ENCODE data around the gene CDC16. TPM values are rescaled to one million over a fixed set of nuclear protein-coding genes. Genes with fewer than 3 reads are reported as not detected.

CDC16 gene
- total RNA-seq, 2 donors from 2014 or later: 47.8 to 69.3 TPM

DNA sequence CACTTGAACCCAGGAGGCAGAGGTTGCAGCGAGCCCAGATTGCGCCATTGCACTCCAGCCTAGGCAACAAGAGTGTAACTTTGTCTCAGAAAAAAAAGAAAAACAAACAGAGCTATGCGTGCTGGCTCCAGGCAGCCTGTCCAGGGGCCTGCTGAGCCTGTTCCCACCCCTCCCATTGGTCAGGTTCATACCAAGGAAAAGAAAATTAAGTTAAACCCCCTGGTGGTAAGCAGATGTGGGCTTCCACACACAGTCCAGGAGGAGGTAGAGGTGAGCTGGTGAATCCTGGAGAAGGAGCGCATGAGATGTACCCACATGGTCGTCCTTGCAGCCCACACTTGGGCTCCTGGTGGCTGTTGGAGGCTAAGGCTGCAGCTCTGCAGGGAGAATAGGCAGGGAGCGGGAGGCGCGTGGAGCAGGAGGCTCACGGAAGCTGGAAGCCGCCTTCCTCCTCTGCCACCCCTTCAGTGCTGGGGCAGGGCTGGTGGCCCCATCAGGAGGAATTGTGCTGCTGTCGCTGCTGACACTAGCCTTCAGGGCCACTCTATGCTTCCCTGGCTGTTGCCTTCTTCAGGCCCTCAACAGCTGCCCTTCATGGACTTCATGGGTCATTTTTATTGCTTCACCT lies 69.1 kb downstream of the CDC16 start:
- Mint-ChIP-seq H3K27me3 (no peaks in the 10 kb centered on the region), H3K36me3 (ENCODE audit: low read depth) (peaks cover 7% of the 10 kb centered on the region), H3K27ac (no peak overlapping the region), H3K4me3 (no peak overlapping the region), H3K4me1 (peaks cover 2% of the 10 kb centered on the region)
- ATAC-seq (no peak), DNase-seq (no peak)
- H3K9me3 ChIP-seq (ENCODE audit: control insufficient read depth, low read length, poor library complexity, severe bottlenecking): no peaks in the 10 kb centered on the region

DNA sequence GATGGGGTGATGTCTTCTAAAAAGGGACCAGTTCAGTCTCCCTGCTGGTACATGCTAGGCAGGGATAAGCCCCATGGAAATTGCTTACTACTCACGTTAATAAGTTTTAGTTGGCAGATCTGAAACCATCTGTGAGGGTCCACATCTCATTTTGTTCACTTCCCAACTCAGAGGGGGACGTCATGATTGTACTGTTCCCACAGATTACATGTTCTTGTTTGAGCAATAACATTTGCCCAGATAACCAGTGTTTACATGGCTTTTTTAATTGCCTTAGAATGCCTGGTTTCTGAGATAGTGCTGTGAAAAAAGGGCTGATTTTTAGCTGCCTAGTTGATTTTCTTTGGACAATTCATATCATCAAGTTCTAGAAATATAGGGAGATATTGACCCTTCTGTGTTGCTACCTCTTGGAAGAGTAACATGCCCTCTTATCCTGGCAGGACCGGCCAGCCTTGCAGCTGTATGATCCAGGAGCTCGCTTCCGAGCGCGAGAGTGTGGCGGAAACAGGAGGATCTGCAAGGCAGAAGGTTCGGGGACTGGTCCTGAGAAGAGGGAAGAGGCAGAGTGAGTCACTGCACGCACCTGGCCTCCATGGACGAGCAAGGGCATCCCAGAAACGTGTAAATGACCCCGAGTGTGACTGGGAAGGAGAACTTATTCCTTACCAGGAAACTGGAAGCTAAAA lies 69.8 kb downstream of the CDC16 start:
- no peaks in the 10 kb centered on the region for H3K27me3 Mint-ChIP-seq
- DNase-seq: no peak
- H3K4me3 Mint-ChIP-seq: no peak overlapping the region
- peaks cover 2% of the 10 kb centered on the region for H3K4me1 Mint-ChIP-seq
- ATAC-seq: no peak
- no peaks in the 10 kb centered on the region for H3K9me3 ChIP-seq (ENCODE audit: control insufficient read depth, low read length, poor library complexity, severe bottlenecking)
- H3K36me3 Mint-ChIP-seq (ENCODE audit: low read depth): peaks cover 4% of the 10 kb centered on the region
- H3K27ac Mint-ChIP-seq: no peak overlapping the region

DNA sequence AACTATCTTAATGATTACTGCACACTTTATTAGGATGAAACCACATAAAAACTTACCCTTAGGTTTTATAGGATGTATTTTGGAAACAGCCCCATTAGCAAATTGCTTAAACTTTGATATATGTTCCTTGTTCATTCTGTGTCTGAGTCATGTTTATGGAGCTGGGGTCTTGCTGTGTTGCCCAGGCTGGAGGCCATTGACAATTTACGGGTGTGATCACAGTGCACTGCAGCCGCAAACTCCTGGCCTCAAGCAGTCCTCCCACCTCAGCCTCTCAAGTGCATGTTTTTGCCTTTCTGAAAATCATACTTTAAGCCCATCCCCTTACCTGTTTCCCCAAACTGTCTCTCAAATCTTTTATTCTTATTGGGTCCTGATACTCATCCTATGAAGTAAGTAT lies 74.4 kb downstream of the CDC16 start:
- no peak overlapping the region for H3K4me3 Mint-ChIP-seq
- peaks cover 12% of the 10 kb centered on the region for H3K4me1 Mint-ChIP-seq
- DNase-seq (no peak), ATAC-seq (no peak)
- peak overlapping the region; percentile 37 for H3K27ac Mint-ChIP-seq
- no peaks in the 10 kb centered on the region for H3K36me3 Mint-ChIP-seq (ENCODE audit: low read depth)
- H3K27me3 Mint-ChIP-seq: no peaks in the 10 kb centered on the region
- no peaks in the 10 kb centered on the region for H3K9me3 ChIP-seq (ENCODE audit: control insufficient read depth, low read length, poor library complexity, severe bottlenecking)

GRCh38 chr13:114309806-114310410 lies 75.2 kb downstream of the CDC16 start:
- DNase-seq (no peak), ATAC-seq (no peak)
- H3K9me3 ChIP-seq (ENCODE audit: control insufficient read depth, low read length, poor library complexity, severe bottlenecking): no peaks in the 10 kb centered on the region
- Mint-ChIP-seq H3K36me3 (ENCODE audit: low read depth) (no peaks in the 10 kb centered on the region), H3K27me3 (no peaks in the 10 kb centered on the region), H3K4me3 (no peak overlapping the region), H3K4me1 (peaks cover 13% of the 10 kb centered on the region), H3K27ac (no peak overlapping the region)

DNA sequence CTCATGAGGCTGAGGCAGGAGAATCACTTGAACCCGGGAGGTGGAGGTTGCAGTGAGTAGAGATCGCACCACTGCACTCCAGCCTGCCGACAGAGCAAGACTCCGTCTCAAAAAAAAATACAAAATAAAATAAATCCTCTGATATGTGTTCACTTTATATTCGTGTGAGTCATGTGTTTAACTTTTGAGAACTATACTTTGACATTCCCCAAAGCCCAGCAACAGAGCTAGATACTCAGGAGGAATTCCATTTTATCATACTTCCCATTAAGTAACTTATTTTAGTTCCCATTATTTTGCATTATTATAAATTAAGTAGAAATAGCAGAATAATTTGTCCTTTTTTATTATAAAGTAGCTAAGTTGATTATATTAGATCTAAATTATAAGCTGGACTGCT lies 76.3 kb downstream of the CDC16 start:
- DNase-seq: no peak
- Mint-ChIP-seq H3K27ac (no peak overlapping the region), H3K36me3 (ENCODE audit: low read depth) (no peaks in the 10 kb centered on the region), H3K27me3 (no peaks in the 10 kb centered on the region), H3K4me3 (no peak overlapping the region), H3K4me1 (peaks cover 20% of the 10 kb centered on the region)
- H3K9me3 ChIP-seq (ENCODE audit: control insufficient read depth, low read length, poor library complexity, severe bottlenecking): no peaks in the 10 kb centered on the region
- no peak for ATAC-seq

DNA sequence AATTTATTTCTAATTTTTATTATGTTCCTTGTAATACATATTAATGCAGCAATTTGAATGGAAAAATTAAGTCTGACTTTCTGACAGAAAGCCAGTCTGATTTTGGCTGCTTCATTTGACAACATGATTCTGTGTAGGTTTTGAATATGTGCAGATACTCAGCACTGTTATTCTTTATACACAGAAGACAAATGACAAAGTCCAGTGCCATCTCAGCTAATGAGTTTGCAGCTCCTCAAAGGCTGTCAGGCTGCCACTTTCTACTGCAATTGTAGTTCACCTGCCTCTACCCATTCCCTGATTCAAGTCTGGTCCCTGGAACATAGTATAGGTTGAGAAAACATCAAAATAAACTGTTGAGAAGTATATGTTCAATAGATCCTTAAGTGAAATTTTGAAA lies 76.7 kb downstream of the CDC16 start:
- Mint-ChIP-seq H3K36me3 (ENCODE audit: low read depth) (no peaks in the 10 kb centered on the region), H3K4me3 (no peak overlapping the region)

DNA sequence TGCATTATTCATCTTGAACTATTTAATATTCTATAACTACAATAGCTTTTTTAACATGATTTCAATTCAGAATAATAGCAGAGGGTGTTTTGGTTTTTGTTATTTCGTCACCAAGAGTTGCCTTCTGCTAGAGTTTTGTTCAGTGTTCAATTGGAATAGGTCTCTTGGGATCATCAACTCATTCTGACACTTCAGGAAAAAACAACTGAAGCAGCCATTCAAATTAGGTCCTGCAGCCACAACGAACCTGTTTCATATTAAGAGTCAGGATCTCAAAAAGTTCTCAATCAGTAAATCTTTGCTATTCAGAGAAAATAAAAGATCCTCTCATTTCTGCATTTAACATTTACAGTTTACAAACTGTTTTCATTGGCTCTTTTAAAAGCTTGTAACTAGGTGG lies 77.2 kb downstream of the CDC16 start:
- H3K9me3 ChIP-seq (ENCODE audit: control insufficient read depth, low read length, poor library complexity, severe bottlenecking): no peaks in the 10 kb centered on the region
- ATAC-seq (no peak), DNase-seq (no peak)
- Mint-ChIP-seq H3K27ac (no peak overlapping the region), H3K4me1 (peaks cover 20% of the 10 kb centered on the region), H3K27me3 (no peaks in the 10 kb centered on the region), H3K36me3 (ENCODE audit: low read depth) (no peaks in the 10 kb centered on the region), H3K4me3 (no peak overlapping the region)

More for the DNA sequence above, 76.7 kb downstream of the CDC16 start:
- DNase-seq: no peak
- no peak for ATAC-seq
- Mint-ChIP-seq H3K4me1 (peaks cover 20% of the 10 kb centered on the region), H3K27ac (no peak overlapping the region), H3K27me3 (no peaks in the 10 kb centered on the region)
- no peaks in the 10 kb centered on the region for H3K9me3 ChIP-seq (ENCODE audit: control insufficient read depth, low read length, poor library complexity, severe bottlenecking)

DNA sequence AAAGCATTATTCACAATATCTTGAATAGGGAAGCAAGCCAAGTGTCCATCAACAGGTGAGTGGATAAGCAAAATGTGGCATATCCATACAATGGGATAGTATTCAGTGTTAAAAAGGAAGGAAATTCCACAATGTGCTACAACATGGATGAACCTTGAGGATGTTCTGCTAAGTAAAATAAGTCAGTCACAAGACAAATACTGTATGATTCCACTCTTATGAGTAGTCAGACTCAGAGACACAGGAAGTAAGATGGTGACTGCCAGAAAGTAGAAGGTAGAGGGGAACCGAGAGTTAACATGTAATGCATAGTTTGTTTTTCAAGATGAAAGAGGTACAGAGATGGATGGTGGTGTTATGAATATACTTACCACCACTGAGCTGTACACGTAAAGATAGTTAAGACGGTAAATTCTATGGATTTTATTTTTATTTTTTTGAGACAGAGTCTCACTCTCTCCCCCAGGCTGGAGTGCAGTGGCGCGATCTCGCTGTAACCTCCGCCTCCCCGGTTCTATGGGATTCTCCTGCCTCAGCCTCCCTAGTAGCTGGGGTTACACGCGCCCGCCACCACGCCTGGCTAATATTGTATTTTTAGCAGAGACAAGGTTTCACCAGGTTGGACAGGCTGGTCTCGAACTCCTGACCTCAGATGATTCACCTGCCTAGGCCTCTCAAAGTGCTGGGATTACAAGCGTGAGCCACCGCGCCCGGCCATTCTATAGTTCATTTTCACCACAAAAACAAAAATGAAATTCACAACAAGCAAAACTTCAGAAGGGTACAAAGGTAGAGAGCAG lies 78.6 kb downstream of the CDC16 start:
- Mint-ChIP-seq H3K27me3 (no peaks in the 10 kb centered on the region), H3K4me3 (peak overlapping the region; percentile 92), H3K36me3 (ENCODE audit: low read depth) (no peaks in the 10 kb centered on the region), H3K4me1 (peaks cover 23% of the 10 kb centered on the region), H3K27ac (peak overlapping the region; percentile 94)
- no peaks in the 10 kb centered on the region for H3K9me3 ChIP-seq (ENCODE audit: control insufficient read depth, low read length, poor library complexity, severe bottlenecking)
- ATAC-seq: no peak
- no peak for DNase-seq

DNA sequence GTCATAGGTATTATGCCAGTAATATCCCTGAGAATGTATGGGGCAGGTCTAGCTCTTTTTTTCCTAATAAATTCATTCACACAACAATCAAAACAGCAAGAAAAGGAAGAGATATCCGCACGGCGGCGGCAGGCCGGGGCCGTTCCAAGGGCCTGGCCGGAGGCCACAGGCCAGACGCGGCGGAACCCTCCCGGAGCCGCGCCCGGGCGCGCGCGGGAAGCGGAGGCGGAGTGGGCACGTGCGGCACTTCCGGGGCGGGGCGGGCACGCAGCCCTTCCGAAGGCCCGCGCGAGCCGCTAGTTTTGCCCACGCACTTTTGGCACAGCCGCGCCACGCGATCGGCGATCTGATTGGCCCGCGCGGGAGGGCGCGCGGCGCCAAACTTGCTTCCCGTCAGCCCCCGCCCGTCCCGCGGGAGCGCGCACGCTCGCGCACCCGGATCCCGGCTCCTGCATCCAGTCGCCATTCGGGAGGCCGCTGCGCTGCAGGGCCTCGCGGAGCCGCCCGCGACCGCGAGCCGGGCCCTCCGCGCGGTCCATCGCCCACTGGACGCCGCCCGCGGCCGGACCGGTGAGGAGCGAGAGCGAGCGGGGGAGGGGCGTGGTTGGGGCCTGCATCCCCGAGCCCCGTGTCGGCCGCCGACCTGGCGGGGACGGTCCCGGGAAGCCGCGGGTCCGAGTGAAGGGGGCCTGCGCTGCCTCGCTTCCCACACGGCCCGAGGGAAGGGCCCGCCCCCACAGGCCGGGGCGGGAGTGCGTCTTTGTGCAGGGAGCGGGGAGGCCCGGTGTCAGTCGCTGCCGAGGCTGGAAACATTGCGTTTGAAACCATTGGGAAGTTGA lies 79.6 kb downstream of the CDC16 start, which contains the start of gene CHAMP1:
TSS of gene CHAMP1 (plus strand) at position 430 of the 839 bp plus-strand sequence. CDS start 9,340 bp downstream, outside the sequence.
- DNase-seq: peak; percentile 77 to 85 (median 84)
- peak; percentile 89 for ATAC-seq
- Mint-ChIP-seq H3K4me3 (peak within 1 kb of the TSS; percentile 92), H3K4me1 (peaks cover 30% of the 10 kb centered on the region), H3K27ac (peak within 1 kb of the TSS; percentile 94), H3K36me3 (ENCODE audit: low read depth) (no peaks in the 10 kb centered on the region), H3K27me3 (no peaks in the 10 kb centered on the region)
- H3K9me3 ChIP-seq (ENCODE audit: control insufficient read depth, low read length, poor library complexity, severe bottlenecking): no peaks in the 10 kb centered on the region

GRCh38 chr13:114315074-114315785 lies 80.5 kb downstream of the CDC16 start:
- ATAC-seq: peak; percentile 44
- peak overlapping the region; percentile 90 for H3K4me3 Mint-ChIP-seq
- peaks cover 38% of the 10 kb centered on the region for H3K4me1 Mint-ChIP-seq

GRCh38 chr13:114318624-114319023 lies 83.9 kb downstream of the CDC16 start:
- Mint-ChIP-seq H3K27me3 (no peaks in the 10 kb centered on the region), H3K4me3 (no peak overlapping the region), H3K27ac (peak overlapping the region; percentile 14), H3K36me3 (ENCODE audit: low read depth) (peaks cover 10% of the 10 kb centered on the region), H3K4me1 (peaks cover 37% of the 10 kb centered on the region)
- H3K9me3 ChIP-seq (ENCODE audit: control insufficient read depth, low read length, poor library complexity, severe bottlenecking): no peaks in the 10 kb centered on the region
- ATAC-seq (no peak), DNase-seq (no peak)

More at GRCh38 chr13:114315074-114315785, 80.5 kb downstream of the CDC16 start:
- H3K27me3 Mint-ChIP-seq: no peaks in the 10 kb centered on the region
- no peaks in the 10 kb centered on the region for H3K9me3 ChIP-seq (ENCODE audit: control insufficient read depth, low read length, poor library complexity, severe bottlenecking)
- peak overlapping the region; percentile 78 for H3K27ac Mint-ChIP-seq
- peaks cover 4% of the 10 kb centered on the region for H3K36me3 Mint-ChIP-seq (ENCODE audit: low read depth)
- no peak for DNase-seq

- ATAC-seq (no peak), DNase-seq (no peak)
- peak overlapping the region; percentile 75 for H3K27ac Mint-ChIP-seq
- H3K27me3 Mint-ChIP-seq: no peaks in the 10 kb centered on the region
- H3K4me3 Mint-ChIP-seq: no peak overlapping the region
- H3K4me1 Mint-ChIP-seq: peaks cover 35% of the 10 kb centered on the region
- peaks cover 15% of the 10 kb centered on the region for H3K36me3 Mint-ChIP-seq (ENCODE audit: low read depth)
- no peaks in the 10 kb centered on the region for H3K9me3 ChIP-seq (ENCODE audit: control insufficient read depth, low read length, poor library complexity, severe bottlenecking)
Measured at GRCh38 chr13:114319441-114319913, 84.8 kb downstream of the CDC16 start.

Data from T-helper 17 cell (primary cell).